HG03442 (cell line): ENCODE data around the gene PKP3.
"Not testable (repeated sequence)": the region's sequence is repeated elsewhere in the genome, so short reads cannot be mapped to it uniquely, and the experiment has no call there.

Experiments
- ATAC-seq: cut with Tn5 transposase; IDR thresholded peaks from one replicate; pipeline ENCODE4 v1.9.1; 2021; ENCODE audit warnings: mild to moderate bottlenecking, moderate library complexity; ENCODE audit not compliant: unreplicated experiment

Gene PKP3

DNA sequence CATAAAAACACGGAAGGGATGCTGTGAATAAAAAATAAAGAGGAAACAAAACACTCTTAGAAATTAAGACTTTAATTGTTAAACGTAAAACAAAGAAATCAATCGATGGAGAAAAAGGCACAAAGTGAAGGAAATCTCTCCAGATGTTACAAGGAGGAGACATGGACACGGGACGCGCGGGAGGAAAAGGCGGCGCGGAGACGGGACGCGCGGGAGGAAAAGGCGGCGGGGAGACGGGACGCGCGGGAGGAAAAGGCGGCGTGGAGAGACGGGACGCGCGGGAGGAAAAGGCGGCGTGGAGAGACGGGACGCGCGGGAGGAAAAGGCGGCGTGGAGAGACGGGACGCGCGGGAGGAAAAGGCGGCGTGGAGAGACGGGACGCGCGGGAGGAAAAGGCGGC, 30.8 kb downstream of the PKP3 start:
- ATAC-seq: not testable (repeated sequence)

DNA sequence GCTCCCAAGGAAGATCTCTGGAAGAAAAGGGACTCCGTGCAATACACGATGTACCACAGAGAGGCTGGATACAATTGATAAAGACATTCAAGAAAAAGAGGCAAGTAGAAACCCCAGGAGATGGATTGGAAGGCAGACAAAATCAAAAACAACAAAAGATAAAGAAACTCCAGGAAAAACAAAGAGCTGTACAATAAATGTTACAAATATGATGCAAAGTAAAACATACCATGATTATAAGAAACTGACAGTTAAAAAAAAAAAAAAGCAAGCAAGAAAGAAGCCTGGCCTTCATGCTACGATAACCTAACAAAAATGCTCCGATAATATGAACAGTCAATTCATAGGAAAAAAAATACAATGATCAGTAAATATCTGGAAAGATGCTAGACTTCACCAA, 31.3 kb downstream of the PKP3 start:
- no peak for ATAC-seq

DNA sequence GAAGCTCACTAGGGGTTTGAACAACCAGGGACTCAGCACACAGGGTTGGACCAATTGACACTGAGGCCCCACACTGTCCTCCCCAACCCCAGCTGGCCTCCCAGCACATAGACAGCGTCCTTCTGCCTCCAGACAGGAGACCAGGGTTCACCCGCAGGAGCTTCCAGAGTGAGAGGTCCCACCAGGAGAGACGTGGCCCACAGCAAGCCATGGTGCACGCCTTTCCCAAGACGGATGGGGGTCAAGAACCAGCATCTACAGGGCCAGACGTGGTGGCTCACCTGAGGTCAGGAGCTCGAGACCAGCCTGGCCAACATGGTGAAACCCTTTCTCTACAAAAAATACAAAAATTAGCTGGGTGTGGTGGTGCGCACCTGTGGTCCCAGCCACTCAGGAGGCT, 32.8 kb downstream of the PKP3 start:
- ATAC-seq: no peak

DNA sequence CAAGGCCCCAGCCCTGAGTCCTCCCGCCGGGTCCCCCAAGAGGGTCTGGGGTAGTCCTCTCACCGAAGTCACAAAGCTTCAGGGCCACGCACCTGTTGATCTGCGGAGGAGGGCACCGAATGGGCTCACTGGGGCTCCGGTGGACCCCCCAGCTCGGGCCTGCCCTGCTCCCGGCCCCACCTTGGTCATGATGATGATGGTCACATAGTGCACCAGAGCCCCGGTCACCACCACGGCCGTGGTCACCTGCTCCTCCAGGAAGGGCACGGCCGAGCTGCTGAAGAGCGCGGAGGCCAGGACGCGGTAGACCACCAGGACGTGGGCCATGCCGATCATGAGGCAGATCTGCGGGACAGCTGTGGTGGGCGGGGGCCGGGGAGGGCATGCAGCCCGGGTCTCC, 34.3 kb downstream of the PKP3 start:
- ATAC-seq: no peak

DNA sequence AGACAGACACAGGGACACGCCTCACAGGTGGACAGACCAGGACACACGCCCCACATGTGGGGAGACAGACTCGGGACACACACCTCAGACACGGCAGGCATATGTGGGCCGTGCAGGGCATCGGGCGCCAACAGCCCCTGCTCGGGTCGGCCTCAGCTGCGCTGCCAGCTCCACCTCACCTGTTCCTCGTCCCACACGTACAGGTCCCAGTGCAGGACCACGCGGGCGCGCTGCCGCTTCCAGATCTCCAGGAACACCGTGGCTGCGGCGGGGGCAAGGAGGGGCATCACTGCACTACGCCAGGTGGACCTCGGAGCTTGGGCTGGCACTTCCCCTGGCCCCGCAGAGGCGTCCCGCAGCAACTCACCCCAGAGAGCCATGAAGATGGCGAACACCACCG, 35.4 kb downstream of the PKP3 start:
- no peak for ATAC-seq

DNA sequence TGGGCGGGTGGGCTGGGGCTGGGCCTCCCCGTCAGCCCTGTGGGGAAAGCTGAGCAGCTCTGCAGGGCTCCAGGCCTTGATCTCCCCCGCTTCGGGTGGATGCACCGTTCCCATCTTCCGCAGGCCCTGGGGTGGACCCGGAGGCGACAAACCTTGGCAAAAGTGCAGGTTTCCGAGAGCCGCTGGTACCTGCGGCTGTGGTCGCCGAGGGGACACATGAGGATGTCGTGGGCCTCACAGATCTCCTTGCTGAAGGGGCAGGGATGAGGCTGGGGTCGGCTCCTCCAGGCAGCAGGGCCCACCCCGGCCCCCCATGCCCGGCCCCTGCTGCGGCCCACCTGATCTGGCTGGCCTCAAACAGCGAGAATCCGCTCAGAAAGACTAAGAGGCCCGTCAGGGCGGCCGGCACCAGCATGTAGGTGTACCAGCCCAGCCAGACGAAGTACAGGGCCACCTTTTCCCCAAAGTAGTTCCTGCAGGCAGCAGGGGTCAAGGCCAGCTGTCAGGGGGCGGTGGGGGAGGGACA, 36.0 kb downstream of the PKP3 start:
- ATAC-seq: no peak

DNA sequence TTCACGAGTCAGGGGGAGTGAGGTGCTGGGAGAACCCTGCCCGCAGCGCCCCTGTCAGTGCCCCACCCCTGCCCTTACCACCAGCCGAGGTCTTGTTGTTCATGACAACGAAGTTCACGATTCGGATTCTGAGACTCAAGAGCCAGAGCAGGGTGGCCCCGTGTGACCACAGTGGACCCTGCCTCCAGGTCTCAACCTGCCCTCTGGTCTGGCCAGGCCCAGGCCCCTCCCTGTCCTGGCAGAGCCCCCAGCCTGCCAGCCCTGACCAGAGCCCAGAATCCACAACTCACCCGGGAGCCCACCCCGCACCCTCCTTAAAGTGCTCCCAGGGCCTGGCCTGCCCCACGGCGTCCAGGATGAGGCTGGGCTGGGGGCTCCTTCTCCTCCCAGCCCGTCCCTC, 37.9 kb downstream of the PKP3 start:
- no peak for ATAC-seq

DNA sequence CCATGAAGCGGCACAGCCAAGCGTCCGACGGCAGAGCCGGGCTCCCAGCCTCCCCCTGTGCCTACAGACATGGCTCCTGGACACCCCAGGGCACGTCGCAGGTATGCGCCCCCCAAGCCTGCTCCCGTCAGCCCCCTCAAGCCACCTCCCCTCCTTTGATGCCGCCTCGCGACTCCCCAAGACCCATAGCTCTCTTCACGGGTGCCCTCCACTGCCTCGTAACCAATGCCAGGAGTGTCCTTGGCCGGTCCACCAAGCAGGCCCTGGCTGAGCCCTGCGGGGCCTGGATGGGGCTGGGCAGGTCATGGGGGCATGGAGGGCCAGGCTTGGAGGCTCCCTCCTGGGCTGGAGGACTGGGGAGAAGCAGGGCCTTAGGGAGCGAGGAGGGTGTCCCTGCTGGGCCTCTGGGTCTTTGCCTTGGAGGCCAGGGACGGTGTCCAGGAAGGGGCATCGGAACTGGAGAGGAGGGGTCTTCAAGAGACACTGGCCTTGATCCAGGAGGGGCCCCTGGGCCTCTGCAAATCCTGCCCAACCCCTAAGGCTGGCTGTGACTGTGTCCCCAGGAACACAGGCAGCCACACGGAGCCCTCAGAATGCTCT, 38.6 kb downstream of the PKP3 start:
- ATAC-seq: no peak

DNA sequence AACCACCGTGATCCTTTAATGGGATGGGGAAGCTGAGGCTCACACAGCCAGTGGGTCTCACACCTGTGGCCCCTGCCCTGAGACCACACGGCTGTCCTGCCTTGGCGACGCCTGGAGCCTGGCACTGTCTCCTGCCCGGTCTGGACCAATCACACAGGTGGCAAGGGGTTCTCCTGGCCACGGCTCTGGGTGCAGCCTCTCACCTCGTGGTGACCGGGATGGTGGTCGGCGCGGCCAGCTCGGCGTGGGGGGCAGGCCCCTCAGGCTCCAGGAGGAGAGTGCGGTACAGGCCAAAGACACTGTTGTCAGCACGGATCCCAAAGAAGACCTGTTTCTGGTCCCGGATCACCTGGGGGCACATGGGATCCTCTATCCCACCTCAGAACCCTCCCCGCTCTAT, 39.1 kb downstream of the PKP3 start:
- no peak for ATAC-seq

DNA sequence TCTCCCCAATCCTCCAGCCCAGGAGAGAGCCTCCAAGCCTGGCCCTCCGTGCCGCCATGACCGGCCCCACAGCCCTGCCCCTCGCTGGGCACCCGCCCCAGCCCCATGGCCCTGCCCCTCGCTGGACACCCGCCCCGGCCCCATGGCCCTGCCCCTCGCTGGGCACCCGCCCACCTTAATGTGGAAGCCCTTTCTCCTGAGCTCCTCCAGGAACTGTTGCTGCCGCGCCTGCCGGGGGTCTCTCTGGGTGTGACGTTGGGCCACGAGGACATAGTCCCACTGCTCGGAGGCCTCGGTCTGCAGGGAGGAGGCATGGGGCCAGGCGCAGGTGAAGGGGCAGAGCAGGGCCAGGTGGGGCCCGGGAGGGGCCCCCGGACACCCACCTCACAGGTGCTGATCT, 39.6 kb downstream of the PKP3 start:
- ATAC-seq: no peak

DNA sequence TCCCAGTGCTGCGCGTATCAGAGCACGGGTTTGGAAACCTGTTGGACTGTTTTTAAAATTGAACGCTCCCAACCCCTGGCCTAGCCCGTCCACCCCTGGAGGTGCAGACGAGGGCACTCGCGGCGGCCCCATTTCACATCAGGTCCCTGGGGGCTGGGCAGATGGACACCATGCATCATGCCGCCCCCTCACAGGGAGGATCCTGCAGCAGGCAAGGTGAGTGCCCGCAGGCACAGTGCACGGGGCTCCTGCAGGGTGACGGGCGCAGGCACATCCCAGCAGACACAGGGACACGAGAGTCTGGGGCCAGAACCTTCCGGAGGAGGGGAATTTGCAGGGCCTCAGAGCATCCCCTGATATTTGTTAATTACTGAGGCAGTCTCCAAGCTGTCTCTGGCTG, 40.5 kb downstream of the PKP3 start:
- ATAC-seq: no peak

DNA sequence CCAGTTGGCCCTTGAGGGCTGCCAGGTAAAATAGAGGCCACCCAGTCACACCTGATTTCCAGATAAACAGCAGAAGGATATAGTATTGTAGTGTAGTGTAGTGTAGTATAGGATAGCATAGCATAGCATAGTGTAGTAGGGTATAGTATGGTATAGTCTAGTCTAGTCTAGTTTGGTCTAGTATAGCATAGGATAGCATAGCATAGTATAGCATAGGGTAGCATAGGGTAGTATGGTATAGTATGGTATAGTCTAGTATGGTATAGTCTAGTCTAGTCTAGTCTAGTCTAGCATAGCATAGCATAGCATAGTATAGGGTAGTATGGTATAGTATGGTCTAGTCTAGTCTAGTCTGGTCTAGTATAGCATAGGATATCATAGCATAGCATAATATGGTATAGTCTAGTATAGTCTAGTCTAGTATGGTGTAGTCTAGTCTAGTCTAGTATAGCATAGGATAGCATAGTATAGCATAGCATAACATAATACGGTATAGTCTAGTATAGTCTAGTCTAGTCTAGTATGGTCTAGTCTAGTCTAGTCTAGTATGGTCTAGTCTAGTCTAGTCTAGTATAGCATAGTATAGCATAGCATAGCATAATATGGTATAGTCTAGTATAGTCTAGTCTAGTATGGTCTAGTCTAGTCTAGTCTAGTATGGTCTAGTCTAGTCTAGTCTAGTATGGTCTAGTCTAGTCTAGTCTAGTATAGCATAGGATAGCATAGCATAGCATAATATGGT, 41.2 kb downstream of the PKP3 start:
- ATAC-seq: not testable (repeated sequence)

DNA sequence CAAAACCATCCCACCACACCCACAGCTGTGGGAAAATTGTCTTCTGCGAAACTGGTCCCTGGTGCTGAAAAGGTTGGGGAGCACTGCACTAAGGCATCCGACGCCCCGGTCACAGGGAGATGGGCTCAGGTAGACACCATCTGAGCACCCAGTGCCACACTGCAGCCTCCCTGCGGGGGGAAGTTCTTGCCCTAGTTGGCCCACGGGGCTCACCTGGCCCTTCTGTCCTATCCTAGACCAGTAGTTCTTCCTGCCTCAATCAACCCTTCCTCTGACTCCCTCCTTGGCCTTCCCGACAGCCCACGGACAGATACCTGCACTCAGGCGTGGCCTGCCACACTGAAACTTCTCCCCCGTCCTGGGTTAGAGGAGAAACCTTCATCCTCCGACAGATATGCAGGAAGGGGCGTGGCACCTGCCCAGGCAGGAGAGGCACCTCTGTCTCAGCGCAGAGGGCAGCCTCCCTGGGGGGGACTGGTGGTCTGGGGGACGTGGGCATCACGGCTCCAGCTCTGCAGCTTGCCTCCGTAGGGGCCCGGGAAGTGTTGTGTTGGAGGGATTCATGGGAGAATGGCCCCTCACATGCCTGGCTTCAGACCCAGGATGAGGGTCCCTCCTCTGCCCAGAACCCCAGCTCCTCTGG, 43.3 kb downstream of the PKP3 start:
- ATAC-seq: no peak

DNA sequence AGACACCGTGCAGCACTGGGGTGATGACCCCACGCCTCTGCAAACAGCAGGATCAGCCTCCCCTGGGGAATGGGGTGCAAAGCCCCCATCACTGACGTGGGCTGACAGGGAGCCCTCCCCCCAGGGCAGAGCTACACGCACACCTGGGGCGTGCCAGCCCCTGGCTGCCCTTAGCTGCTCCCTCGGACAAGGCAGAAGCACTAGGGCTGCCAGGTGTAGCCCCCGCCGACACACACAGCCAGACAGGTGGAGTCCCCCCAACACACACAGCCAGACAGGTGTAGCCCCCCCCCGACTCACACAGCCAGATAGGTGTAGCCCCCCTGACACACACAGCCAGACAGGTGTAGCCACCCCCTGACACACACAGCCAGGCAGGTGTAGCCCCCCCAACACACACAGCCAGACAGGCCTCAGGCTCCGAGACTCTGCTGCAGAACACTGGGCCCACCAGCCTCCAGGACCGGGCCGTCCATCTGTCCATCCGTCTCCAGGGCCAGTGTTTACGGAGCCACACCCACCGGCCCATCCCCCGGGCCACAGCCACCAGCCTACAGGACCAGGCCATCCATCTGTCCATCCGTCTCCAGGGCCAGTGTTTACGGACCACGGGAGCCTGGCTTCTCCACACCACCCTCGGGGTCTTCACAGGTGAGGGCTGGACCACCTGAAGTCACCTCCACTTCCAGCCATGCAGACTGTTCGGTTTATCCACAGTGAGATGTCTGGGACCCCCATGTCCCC, 44.3 kb downstream of the PKP3 start:
- ATAC-seq: no peak

DNA sequence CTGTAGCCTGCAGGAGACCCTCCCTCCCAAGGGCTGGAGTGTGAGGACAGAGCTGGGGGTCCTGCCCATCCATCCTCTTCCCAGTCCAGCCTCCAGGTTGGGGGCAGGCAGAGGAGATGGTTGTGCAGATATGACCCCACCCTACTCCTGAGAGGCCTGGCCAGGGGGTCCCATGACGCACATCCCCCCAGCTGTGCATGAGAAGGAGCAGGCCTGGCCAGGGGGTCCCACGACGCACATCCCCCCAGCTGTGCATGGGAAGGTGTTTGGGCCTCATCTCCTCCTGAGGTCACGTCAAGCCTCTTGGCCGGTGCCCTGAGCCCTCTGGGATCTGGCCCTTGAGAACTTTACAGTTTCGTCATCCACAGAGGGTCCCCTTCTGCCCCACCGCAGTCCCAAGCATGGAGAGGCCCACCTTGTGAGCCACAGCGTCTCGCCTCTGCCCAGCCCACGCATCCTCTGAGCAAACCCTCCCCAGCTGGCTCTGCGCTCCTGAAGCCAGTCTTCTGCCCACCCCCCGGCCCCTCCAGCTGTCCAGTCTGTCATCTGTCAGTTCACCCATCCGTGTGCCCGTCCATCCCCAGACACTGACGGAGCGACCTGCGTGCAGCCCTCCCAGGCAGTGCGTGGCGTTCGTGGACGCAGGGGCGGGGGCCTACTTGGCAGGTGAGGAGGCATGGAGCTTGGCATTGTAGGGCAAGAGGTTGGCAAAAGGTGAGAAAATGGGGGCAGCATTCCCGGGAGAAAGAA, 45.5 kb downstream of the PKP3 start:
- ATAC-seq: no peak

DNA sequence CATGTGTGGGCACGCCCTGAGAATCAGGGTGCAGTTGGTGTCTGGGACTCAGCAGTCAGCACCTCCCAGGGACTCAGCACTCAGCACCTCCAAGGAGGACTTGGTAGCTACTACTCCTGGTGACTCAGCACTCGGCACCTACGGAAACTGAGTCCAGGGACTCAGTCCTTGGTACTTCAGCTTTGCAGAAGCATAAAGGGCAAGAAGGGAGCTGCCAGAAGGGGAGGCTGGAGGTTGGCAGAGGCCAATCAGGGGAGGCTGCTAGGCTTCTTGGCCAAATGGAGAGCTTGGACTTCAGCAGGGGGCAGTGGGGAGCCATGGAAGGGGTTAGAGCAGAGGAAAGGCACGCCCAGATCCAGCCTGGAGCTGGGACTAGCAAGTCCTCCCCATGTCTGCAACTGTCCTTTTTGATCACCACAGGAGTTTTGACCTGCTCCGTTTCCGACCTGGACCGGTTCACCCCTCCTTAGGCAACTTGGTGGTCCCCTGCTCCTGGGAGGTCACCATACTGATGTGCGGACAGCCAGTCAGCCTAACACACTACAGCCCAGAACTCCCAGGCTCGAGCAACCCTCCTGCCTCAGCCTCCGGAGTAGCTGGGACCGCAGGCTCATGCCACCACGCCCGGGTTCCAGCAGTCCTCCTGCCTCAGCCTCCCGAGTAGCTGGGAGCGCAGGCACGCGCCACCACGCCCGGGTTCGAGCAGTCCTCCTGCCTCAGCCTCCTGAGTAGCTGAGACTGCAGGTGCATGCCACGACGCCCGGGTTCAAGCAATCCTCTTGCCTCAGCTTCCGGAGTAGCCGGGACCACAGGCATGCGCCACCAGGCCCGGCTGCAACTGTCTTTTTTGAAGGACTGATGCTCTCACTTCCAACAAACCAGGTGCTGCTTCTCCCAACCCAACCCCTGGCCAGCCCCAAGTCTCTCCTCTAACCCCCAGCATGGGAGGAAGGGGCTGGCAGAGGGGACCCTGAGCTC, 46.3 kb downstream of the PKP3 start:
- ATAC-seq: no peak

DNA sequence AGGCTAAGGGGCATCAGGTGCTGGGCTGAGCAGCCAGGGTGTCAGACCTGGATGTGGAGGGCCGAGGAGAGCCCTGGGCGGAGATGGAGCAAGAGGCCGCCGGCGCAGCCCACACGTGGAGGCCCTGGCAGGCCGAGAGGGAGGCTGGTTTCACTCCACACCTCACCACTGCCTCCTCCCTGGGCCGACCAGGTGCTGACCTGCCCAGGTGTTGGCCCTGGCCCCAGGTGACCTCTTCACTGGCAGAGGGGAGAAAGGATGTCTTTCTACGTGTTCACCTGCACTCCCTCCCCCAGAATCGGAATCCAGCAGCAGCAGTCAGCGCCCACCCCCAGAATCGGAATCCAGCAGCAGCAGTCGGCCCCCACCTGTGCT, 47.0 kb downstream of the PKP3 start:
- no peak for ATAC-seq

DNA sequence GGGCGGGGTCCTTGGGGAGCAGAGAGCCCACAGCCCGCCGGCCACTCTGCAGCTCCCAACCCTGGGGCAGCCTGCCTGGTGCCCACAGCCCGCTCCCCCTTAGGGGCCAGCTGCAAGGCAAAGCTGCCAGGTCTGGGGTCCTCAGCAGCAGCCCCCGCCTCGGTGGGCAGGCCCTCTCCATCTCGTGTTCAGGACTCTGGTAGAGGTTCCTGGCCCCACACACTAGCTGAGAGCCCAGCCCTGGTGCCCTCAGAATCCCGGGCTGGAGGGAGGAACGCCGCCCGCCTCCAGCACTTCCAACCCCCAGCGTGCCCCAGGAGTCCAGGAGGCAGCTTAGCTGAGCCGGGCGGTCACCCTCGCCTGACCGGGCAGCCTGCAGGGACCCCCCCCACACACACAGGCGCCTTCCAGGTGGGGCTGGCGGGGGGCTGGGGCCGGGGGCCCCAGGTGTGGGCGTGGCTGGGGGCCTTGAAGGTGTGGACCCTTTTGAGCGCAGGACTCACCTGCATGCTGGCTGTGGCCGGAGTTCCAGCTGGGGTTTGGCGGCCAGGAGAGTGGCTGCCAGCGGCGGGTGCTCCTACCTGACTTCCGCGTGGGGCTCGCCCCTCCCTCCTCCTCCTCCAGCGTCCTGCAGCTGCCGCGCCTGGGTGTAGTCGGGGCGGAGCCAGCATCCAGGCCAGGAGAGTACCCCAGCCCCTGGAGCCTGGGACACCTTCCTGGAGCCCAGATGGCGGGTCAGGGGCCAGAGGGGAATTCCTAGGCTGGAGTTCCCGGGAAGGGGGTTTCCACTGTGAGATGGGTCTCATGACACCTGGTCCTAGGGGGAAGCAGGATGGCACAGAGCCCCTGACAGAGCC, 47.6 kb downstream of the PKP3 start, which contains the start of gene ANO9:
Gene ANO9 (minus strand): TSS at position 594 of the 857 bp plus-strand sequence. CDS start 85 bp downstream, at position 509.
- ATAC-seq: no peak
